Neural progenitor cell (in vitro differentiated cells): ENCODE measurements around the gene FPGT.

Experiments used
- EZH2 ChIP-seq: fragments of 200-600 bp; sonication (generic); IDR thresholded peaks from 2 replicates; pipeline ENCODE4 v1.6.1; 2017; ENCODE audit warnings: antibody characterized with exemption, mild to moderate bottlenecking, moderate library complexity
- EZH2phosphoT487 ChIP-seq: fragments of 200-600 bp; sonication (generic); IDR thresholded peaks from 2 replicates; pipeline ENCODE4 v1.6.1; 2017; ENCODE audit warnings: antibody characterized with exemption
- TF ChIP-seq, protein P1 (sequence below): fragments of 200-600 bp; sonication (generic); IDR thresholded peaks from 2 replicates; pipeline ENCODE4 v1.5.1; 2017; ENCODE audit warnings: antibody characterized with exemption, mild to moderate bottlenecking

DNA sequence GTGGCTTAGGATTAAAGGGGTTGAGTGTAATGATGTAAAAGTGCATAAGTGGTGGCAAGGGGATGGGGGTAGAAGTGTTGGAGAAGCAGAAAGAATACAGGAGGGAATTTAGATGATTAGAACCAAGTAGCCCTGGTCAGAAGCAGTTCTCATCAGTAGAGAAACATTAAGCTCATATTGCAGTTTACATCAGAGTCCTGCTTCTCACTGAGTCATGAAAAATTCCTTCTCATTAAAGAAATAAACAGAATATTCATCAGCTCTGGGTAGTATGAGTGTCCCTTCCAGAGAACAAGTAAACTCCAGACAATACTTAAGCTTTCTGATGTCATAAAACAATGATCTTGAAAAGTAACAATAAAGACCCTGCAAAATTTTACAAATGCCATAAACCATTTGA, 36.5 kb upstream of the FPGT start:
- TF ChIP-seq, protein P1, sequence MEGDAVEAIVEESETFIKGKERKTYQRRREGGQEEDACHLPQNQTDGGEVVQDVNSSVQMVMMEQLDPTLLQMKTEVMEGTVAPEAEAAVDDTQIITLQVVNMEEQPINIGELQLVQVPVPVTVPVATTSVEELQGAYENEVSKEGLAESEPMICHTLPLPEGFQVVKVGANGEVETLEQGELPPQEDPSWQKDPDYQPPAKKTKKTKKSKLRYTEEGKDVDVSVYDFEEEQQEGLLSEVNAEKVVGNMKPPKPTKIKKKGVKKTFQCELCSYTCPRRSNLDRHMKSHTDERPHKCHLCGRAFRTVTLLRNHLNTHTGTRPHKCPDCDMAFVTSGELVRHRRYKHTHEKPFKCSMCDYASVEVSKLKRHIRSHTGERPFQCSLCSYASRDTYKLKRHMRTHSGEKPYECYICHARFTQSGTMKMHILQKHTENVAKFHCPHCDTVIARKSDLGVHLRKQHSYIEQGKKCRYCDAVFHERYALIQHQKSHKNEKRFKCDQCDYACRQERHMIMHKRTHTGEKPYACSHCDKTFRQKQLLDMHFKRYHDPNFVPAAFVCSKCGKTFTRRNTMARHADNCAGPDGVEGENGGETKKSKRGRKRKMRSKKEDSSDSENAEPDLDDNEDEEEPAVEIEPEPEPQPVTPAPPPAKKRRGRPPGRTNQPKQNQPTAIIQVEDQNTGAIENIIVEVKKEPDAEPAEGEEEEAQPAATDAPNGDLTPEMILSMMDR, result no peak
- no peak for TF ChIP-seq EZH2phosphoT487
- TF ChIP-seq EZH2, result no peak
